ENCODE data around the gene PACRG. TPM values are rescaled to one million over a fixed set of nuclear protein-coding genes. Genes with fewer than 3 reads are reported as not detected.

Gene PACRG
- total and polyA plus RNA-seq, 2 of the 8 experiments (the other 6 are each of a cell fraction or from before 2014, with no cell fraction given): 0.44 to 0.54 TPM

- Histone ChIP-seq H3K9me3 (ENCODE audit: insufficient read depth in 2 of 2, low read depth in 1 of 2, low read length in 1 of 2) (peaks cover 0 to 6% of the 10 kb centered on the region in 2 experiments; a peak in 1 of 4 replicates), H3K27me3 (replicated peaks in 1 of 4; ENCODE audit: control insufficient read depth in 3 of 4, extremely low read depth in 1 of 4, insufficient read depth in 3 of 4, low read length in 3 of 4) (no peaks in the 10 kb centered on the region), H2AFZ (ENCODE audit: low read length) (no peak overlapping the region), H3K14ac (ENCODE audit: insufficient read length) (no peak overlapping the region), H3K4me1 (replicated peaks in 1 of 4; ENCODE audit: control insufficient read depth in 3 of 4, insufficient read depth in 4 of 4, low read length in 3 of 4) (peaks cover 0 to 3% (median 0%) of the 10 kb centered on the region in 4 experiments; a peak in 3 of 7 replicates), H2BK20ac (ENCODE audit: low read length) (no peak overlapping the region), H2BK120ac (replicated peaks; ENCODE audit: low read depth, low read length) (no peak overlapping the region), H2BK12ac (ENCODE audit: low read depth, low read length) (no peak overlapping the region), H3K56ac (replicated peaks; ENCODE audit: insufficient read length, low read depth, low read length) (no peak overlapping the region), H4K20me1 (replicated peaks in 1 of 2; ENCODE audit: control insufficient read depth in 1 of 2, insufficient read depth in 2 of 2, low read length in 2 of 2) (no peaks in the 10 kb centered on the region), H3K4me2 (ENCODE audit: insufficient read depth in 1 of 2, low read depth in 2 of 2, low read length in 2 of 2) (peak overlapping the region in 1 of 2 experiments; percentile 9; a peak in 1 of 4 replicates), H3K23me2 (ENCODE audit: low read depth, low read length) (no peaks in the 10 kb centered on the region), H2BK15ac (ENCODE audit: low read length) (no peak overlapping the region), H3K23ac (ENCODE audit: insufficient read length) (no peak overlapping the region), H3K4me3 (ENCODE audit: extremely low read depth in 1 of 4, insufficient read depth in 2 of 4, low read depth in 3 of 4, low read length in 4 of 4) (no peak overlapping the region), H3K27ac (ENCODE audit: low read depth, low read length) (no peak overlapping the region), H2BK5ac (ENCODE audit: low read depth, low read length) (no peak overlapping the region; the same call in 1 of the 2 replicates), H2AK5ac (ENCODE audit: low read depth, low read length) (no peak overlapping the region), H3K36me3 (ENCODE audit: control insufficient read depth in 2 of 4, insufficient read depth in 4 of 4, low read length in 3 of 4) (no peaks in the 10 kb centered on the region), H4K5ac (ENCODE audit: insufficient read length, low read depth, low read length) (no peak overlapping the region), H3K18ac (ENCODE audit: extremely low read depth, low read length) (no peak overlapping the region; the same call in 1 of the 2 replicates), H3K9ac (replicated peaks in 1 of 4; ENCODE audit: extremely low read depth in 1 of 4, low read depth in 3 of 4, low read length in 3 of 4) (no peak overlapping the region), H3K79me1 (ENCODE audit: low read depth, low read length) (no peaks in the 10 kb centered on the region), H4K91ac (replicated peaks; ENCODE audit: insufficient read length, low read length) (no peak overlapping the region), H3K4ac (replicated peaks; ENCODE audit: insufficient read length, low read depth, low read length) (no peak overlapping the region), H4K8ac (ENCODE audit: extremely low read depth, insufficient read depth, low read length) (0 out of 2 replicates have a peak overlapping the region, but pooled peaks have one; percentile 78), H3K79me2 (ENCODE audit: control insufficient read depth in 1 of 2, insufficient read depth in 2 of 2, low read length in 2 of 2) (no peaks in the 10 kb centered on the region)
- no peak for DNase-seq (ENCODE audit: low read depth in 1 of 2, low spot score in 2 of 2)
- CTCF ChIA-PET (ENCODE audit: partially characterized antibody): interaction anchor here (0.9 kb wide), 1 partner anchor 424 kb away, joined by 3 read pairs; no protein-coding TSS in a partner anchor
- POLR2A ChIA-PET (ENCODE audit: partially characterized antibody): interaction anchor here (1.6 kb wide), 1 partner anchor 69 kb away, joined by 5 read pairs; no protein-coding TSS in a partner anchor
- 77% methylated on average over 9 of the region's 9 CpGs; no CpG with 5 or more reads in 1 of the 2 experiments for WGBS, 2 experiments (ENCODE audit: extremely low coverage in 1 of 2, insufficient coverage in 1 of 2, insufficient read length in 1 of 2, insufficient replicate concordance in 2 of 2, low coverage in 1 of 2, low lambda C conversion rate in 2 of 2, missing lambda C conversion rate in 1 of 2)
- FAIRE-seq: no peak
- TF ChIP-seq CHD1 (IDR thresholded peaks at IDR 0.05; ENCODE audit: low read depth, low read length) (no peak), SP2 (IDR thresholded peaks at IDR 0.05; ENCODE audit: low read length) (no peak), EGR1 (IDR thresholded peaks at IDR 0.05; ENCODE audit: borderline replicate concordance, low read depth, low read length) (no peak), KDM1A (IDR thresholded peaks at IDR 0.05; ENCODE audit: borderline replicate concordance, low read length) (no peak), RFX5 (IDR thresholded peaks at IDR 0.05; ENCODE audit: borderline replicate concordance, low read depth, low read length) (no peak), SRF (IDR thresholded peaks at IDR 0.05; ENCODE audit: low read depth, low read length) (no peak), YY1 (IDR thresholded peaks at IDR 0.05; ENCODE audit: low read depth, low read length) (no peak), JUND (IDR thresholded peaks at IDR 0.05; ENCODE audit: low read length) (no peak), BRCA1 (IDR thresholded peaks at IDR 0.05; ENCODE audit: low read depth, low read length) (no peak), HDAC2 (IDR thresholded peaks at IDR 0.05; ENCODE audit: borderline replicate concordance in 1 of 2, low read depth in 2 of 2, low read length in 2 of 2) (no peak), SIX5 (IDR thresholded peaks at IDR 0.05; ENCODE audit: low read depth, low read length) (no peak)
Observed at GRCh38 chr6:163329991-163330390, 602.2 kb downstream of the PACRG start.
